Bronchial epithelial cell (primary cell): ENCODE results near the gene MYO1E. TPM values are rescaled to one million over a fixed set of nuclear protein-coding genes. Genes with fewer than 3 reads are reported as not detected.
A peak's percentile ranks its signal among the peaks of the same experiment; 100 is the strongest.

Source experiments
- DNase-seq: peaks from one replicate; pipeline ENCODE4 v3.0.0-alpha.2; 2010; ENCODE audit warnings: low read depth
- FAIRE-seq: peaks from 2 replicates; lab custom pipeline; 2011; peaks lifted over from hg19 to GRCh38; lab: Jason Lieb, UNC
- H3K27me3 ChIP-seq: 2 replicates; pipeline ENCODE4 v1.5.1; 2011; ENCODE audit warnings: low read length; ENCODE audit not compliant: control insufficient read depth, insufficient read depth
- H3K36me3 ChIP-seq: 2 replicates; pipeline ENCODE4 v1.5.1; 2011; ENCODE audit warnings: low read length; ENCODE audit not compliant: control insufficient read depth, insufficient read depth
- H3K4me3 ChIP-seq: 2 replicates; pipeline ENCODE4 v1.5.1; 2011; ENCODE audit warnings: mild to moderate bottlenecking, low read depth, low read length, control low read depth
- total RNA-seq: library from RNA; depleted of rRNA; stranded (reverse); fragments of >200 nt; gene quantifications from 2 replicates; pipeline ENCODE4 v1.2.1, GENCODE V29; 2014
- TF ChIP-seq, protein P1 (sequence below): IDR thresholded peaks from 2 replicates; pipeline ENCODE4 v1.5.1; 2011; ENCODE audit warnings: mild to moderate bottlenecking, moderate library complexity, low read length, control low read depth, inconsistent platforms; ENCODE audit not compliant: insufficient read depth, severe bottlenecking

MYO1E gene
- total RNA-seq, 1 donor from 2014 or later = 71.9 TPM

DNA sequence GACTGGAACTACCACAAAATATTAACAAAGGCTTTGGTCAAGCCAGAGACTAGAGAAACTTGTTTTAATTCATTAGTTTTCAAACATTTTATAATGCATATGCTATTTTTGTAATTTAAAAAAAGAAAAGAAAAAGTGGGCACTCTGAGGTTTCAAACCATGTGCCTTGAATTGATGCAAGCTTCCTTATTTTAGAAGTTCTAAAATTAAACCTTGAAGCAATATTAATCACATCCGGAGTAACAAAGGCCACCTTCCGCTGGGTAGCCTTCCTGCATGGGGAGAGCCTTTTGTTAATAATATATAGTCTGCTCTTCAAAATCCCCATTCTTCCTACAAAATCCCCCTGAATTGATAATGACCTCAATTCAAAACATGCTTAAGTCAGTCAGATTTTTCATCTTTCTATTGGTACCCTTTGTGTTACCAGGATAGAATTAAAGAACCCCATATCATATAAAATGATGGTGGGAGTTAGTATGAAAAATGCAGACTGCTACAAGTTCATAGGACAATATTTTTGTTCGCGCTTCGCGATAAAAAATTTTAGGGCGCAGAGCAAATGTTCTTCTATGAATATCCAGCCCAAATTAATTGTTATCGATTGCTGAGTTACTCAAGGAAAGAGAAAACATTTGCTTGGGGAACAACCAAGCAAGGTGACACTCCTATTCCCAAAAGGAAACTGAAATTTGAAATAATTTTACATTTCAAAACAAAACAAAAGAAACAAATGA is 135.4 kb downstream of the MYO1E start:
- FAIRE-seq = no peak
- no peak overlapping the region for H3K4me3 ChIP-seq
- no peaks in the 10 kb centered on the region for H3K27me3 ChIP-seq
- no peak for DNase-seq
- peaks cover 1% of the 10 kb centered on the region for H3K36me3 ChIP-seq
- TF ChIP-seq, protein P1, sequence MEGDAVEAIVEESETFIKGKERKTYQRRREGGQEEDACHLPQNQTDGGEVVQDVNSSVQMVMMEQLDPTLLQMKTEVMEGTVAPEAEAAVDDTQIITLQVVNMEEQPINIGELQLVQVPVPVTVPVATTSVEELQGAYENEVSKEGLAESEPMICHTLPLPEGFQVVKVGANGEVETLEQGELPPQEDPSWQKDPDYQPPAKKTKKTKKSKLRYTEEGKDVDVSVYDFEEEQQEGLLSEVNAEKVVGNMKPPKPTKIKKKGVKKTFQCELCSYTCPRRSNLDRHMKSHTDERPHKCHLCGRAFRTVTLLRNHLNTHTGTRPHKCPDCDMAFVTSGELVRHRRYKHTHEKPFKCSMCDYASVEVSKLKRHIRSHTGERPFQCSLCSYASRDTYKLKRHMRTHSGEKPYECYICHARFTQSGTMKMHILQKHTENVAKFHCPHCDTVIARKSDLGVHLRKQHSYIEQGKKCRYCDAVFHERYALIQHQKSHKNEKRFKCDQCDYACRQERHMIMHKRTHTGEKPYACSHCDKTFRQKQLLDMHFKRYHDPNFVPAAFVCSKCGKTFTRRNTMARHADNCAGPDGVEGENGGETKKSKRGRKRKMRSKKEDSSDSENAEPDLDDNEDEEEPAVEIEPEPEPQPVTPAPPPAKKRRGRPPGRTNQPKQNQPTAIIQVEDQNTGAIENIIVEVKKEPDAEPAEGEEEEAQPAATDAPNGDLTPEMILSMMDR = no peak

DNA sequence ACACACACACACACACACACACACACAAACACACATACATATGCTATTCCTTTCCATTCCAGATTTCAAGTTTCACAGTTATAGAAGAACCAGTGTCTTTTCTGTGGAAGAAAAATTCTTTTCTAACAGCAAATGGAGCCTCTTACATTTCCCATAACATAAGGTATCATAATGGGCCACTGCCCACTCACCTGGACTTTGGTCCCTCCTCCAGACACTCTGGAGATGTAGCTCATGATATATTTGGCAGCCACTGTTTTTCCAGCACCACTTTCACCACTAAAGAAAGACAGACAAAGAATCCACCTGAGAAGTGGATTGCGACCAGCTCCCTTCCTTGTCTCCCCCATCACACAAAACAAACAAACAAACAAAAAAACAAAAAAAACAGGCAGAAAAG is 136.3 kb downstream of the MYO1E start:
- DNase-seq (no peak), FAIRE-seq (no peak)
- no peak overlapping the region for H3K4me3 ChIP-seq
- H3K27me3 ChIP-seq = no peaks in the 10 kb centered on the region
- H3K36me3 ChIP-seq = no peaks in the 10 kb centered on the region
- TF ChIP-seq, protein P1 = no peak

DNA sequence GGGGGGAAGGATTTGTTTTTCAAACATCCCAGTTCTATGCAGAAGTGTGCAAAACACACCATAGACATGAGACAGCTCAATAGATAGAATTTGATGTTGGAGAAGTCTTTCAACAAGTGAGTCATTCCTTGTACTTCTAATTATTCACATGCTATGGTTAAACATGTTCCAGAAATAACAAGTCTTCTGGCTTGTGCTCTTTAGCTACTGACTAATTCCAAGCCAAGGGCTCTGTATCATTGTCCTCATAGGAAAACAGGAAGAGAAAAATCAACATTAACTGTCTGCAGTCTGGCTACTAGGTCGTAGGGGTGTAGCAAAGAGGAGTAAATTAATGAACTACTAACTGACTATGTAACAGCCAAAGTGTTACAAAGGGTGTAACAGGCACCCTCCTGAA is 140.2 kb downstream of the MYO1E start:
- no peak for FAIRE-seq
- peaks cover 4% of the 10 kb centered on the region for H3K36me3 ChIP-seq

DNA sequence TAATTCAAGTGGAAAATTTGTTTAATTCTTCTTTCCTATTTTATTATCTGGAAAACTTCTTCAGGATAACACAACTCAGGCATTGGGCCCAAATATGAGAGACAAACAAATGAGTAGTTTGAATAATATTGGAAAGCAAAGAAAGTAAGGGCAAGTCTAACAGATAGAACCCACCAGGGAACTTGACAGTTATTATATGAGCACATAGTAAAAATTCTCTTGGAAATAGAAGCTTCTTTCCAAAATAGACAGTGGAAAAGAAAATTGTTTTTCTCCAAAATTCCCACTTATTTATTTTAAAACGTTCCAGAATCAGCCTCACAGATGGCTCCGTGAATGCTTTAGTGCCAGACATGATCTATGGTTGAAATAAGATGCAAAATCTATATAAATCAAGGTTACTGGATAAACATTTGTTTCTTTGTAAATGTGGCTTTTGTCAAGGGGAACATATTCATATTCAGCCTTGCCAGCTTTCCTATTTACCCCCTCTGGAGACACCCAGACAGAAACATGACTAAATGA is 142.1 kb downstream of the MYO1E start:
- H3K4me3 ChIP-seq = no peak overlapping the region
- TF ChIP-seq, protein P1 = no peak
- no peak for FAIRE-seq
- H3K27me3 ChIP-seq = no peaks in the 10 kb centered on the region
- H3K36me3 ChIP-seq = peaks cover 6% of the 10 kb centered on the region
- no peak for DNase-seq

More for the DNA sequence above, 140.2 kb downstream of the MYO1E start:
- TF ChIP-seq, protein P1 = no peak
- H3K4me3 ChIP-seq = no peak overlapping the region
- peak; percentile 80 for DNase-seq
- H3K27me3 ChIP-seq = no peaks in the 10 kb centered on the region

DNA sequence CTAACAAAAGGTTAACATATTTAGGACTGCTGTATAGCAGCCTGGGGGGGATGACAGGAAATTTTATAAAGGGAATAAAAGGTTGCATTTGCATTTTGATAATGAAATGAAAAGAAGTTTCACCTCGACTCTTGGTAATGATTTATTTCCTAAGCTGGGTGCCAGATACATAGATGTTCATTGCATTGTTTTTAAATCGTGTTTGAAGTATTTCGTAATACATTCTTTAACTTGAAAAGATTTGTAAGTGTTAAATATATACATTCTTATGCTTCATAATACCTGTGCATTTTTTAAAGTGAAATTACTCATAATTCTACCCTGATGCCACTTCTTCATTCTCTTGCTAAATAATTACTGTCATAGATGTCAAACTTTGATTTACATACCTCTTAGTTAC is 143.2 kb downstream of the MYO1E start:
- DNase-seq = no peak
- Histone ChIP-seq H3K27me3 (no peaks in the 10 kb centered on the region), H3K36me3 (peaks cover 9% of the 10 kb centered on the region), H3K4me3 (no peak overlapping the region)
- TF ChIP-seq, protein P1 = no peak
- no peak for FAIRE-seq

DNA sequence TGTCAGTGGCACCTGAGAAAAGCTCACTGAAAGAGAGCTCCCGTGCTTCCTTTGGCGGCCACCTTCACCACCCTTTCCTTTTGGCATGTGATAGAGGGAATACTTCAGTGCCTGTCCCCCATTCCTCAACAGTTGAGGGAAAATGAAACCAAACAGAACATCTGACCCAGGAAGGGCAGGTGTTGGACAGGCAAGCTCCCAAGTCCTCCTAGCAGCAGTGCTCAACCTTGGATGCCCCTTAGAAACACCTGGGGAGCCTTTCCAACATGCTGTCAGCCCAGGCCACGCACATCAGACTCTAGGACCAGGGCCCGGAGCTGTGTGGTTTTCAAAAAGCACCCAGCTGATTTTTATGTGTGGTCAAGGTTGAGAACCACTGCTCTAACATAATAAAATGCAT is 143.7 kb downstream of the MYO1E start:
- Histone ChIP-seq H3K27me3 (no peaks in the 10 kb centered on the region), H3K36me3 (peaks cover 10% of the 10 kb centered on the region), H3K4me3 (no peak overlapping the region)
- TF ChIP-seq, protein P1 = no peak
- DNase-seq (no peak), FAIRE-seq (no peak)
